UCSD-AML1 (cell line): ENCODE results near the gene PDE5A.

Experiments used
- DNase-seq: peaks from one replicate; lab custom pipeline; 2025; ENCODE audit not compliant: unreplicated experiment; lab: John Stamatoyannopoulos, UW

Gene PDE5A

DNA sequence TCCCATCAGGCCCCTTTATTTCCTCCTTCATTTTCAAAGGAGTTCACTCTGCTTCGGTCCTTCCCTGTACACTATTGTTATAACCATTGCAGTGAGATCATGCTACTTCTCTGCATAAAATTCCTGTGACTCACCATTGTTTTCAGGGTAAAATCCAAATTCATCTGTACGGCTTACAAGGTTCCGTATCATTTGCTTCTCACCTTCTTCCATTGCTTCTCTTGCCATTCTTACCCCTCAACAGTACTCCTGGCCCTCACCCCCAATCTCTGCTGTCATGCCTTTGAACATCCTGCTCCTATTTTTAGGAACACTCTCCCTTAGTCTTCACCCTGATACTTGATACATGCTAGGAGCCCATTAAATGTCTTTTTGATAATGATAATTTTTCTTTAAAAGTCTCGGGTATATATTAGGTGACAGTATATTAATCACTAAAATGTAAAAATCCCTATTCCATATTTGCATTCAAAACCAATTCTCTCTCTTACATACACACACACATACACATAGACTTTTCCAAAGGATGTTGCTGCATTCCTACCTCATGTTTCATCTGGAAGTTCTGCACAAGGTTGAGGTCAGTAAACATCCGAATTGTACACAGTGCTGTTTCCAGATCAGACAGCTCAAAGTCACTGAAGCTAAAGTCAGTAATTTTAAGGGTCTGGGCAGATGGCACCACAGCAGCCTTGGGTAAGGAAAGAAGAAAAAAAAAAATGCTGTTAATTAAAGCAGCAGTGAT lies 103.4 kb downstream of the PDE5A start:
- DNase-seq: no peak

- DNase-seq: no peak
These were observed 105.2 kb downstream of the PDE5A start for GRCh38 chr4:119523399-119523798.

GRCh38 chr4:119521268-119521667 lies 107.3 kb downstream of the PDE5A start:
- DNase-seq: no peak

GRCh38 chr4:119518915-119519410 lies 109.6 kb downstream of the PDE5A start:
- no peak for DNase-seq

DNA sequence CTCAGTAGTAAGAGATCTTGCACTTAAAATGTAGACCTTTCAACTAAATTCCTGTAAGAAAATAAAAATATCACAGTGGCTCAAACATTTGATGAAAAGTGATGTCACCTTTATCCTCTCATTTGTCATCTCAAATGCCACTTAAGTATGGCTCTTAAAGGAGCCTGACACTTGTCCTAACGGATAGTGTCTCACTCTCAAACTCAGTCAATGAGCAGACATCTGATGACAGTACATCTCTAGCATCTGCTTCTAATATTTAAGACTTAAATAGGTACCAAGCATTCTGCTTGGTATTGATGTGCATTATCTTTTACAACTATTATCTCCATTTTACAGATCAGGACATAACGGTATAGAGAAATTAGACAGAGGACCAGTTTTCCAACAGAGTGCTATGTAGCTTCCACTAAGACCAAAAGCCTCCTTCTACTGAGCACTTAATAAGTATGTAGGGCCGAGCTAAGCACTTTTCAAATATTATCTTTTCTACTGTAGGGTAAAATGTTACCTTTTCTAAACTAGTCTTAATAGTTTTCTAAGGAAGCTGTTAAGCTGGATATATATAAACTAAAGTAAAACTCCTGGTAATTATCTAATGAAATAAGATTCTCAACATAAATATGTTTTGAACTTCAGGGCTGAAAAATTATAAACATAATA lies 110.2 kb downstream of the PDE5A start:
- no peak for DNase-seq

GRCh38 chr4:119517361-119518229 lies 111.0 kb downstream of the PDE5A start:
- no peak for DNase-seq

DNA sequence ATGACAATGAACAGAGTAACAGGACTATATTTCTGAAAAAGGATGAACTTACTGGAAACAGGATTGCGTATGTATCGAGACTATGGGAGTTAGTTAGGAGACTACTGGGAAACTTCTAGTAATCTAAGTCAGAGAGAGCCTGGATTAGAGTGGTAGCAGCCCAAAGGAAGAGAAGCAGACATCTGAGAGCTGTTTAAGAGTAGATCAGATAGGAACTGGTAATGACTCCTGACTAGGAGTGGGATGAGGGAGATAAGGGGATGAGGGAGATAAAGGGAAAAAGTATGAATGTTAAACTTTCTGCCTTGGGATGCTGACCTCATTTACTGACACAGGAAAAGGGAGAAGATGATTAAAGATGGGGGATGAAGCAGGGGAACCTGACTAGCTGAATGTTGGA lies 116.2 kb downstream of the PDE5A start:
- no peak for DNase-seq

- DNase-seq: no peak
These were observed 118.0 kb downstream of the PDE5A start for GRCh38 chr4:119510395-119511149.

DNA sequence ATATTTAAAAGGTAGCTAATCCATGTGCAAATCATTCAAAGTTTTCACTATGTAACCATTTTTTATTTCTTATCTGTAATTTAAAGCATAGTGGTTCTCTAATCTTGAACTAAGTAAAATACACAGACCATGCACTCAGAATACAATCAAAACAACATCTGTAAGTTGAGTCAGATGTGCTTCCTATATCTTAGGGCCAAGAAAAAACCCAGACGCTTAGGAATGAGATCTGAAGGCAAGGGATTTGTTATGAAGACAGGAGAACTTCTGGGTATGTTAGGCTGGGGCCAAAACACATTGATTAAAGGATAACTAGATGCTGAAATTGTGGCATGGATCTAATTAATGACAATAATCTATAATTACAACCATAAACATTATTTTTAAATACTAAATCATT lies 120.3 kb downstream of the PDE5A start:
- no peak for DNase-seq

DNA sequence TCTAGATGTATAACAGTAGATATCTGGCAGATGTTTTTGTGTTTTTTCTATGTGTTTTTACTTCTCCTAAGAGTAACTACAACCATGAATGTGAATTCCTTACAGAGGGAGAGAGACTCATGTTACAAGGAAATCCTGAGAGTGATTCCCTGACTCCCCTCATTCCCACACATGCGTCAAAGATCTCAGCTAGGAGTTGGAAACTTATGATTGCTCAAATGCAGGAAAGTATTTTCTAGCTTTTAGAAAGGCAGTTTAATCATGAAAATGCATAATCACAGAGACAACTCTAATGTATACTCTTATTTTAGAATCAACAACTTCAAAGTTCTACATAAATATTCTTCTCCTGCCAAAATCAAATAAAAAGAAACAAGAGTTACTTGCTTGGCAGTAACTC lies 121.8 kb downstream of the PDE5A start:
- DNase-seq: no peak

DNA sequence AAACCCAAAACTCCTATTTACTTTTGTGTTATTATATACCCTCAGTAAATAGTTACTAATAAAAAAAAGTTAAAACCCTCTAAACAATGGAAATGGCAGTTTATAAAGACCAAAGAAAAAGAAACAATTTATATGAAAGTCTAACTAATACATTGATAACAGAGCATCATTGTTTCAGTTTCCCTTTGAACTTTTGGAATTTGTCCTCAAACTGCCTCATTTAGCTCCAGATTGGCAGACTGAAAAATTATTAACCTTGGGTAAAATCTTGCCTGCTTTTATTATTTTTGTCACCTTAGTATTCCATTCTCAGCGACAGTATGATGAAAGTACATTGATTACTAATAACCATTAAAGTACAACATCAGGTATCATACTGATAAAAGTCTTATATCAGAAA lies 124.0 kb downstream of the PDE5A start:
- DNase-seq: no peak

- no peak for DNase-seq
These were observed 126.9 kb downstream of the PDE5A start for GRCh38 chr4:119501740-119502139.

DNA sequence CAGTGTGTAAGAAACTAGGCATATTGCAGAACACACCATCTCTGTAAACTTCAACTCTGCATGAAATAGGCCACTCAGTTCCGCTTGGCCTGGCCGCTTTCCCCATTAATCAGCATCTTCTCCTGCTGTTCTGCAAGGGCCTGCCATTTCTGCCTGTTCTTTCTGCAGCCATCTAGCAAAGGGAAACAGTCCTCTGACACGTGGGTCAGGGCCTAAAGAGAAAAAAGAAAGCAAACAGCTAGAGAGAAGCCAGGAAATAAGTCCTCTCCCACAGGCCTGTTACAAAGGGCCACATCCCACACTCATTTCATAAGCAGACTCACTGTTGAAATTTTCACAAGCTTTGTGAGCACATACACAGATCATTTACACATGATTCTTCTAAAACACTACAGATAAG lies 130.1 kb downstream of the PDE5A start:
- peak; percentile 6 for DNase-seq

- DNase-seq: no peak
These were observed 134.7 kb downstream of the PDE5A start for GRCh38 chr4:119493886-119494285.

DNA sequence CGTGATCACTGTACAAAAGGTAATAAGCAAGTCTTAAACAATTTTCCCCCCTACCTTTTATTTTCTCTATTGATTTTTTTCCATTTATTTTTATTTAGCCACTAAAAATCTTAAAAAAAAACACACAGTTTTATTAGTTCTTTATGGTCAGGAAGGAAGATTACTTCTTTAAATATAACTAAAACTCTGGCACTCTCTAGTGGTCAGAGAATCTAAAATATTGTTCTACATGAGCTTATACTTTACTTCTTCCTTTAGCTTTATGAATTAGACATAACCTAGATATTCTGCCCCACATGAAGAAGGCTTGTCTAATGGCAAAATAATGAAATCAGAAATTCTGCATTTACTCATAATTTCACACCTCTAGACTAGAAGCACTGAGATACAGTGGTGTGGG lies 135.2 kb downstream of the PDE5A start:
- no peak for DNase-seq

DNA sequence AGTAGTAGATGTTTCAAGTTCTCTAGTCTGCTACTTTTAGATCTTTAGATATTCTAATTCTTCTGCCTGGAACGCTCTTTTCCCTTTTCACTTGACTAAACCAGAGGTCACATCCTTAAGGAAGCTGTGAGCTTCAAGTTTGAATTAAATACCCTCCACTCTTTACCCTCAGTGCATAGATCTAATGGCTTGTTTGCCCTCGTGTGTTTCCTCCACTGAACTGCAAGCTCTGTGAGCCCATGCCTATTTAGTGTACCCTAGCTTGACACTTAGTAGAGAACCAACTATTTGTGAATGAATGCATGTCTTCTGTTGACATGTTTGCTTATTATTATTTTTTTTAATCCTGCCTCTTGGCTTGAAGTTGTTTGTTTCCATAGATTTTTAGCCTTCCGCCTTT lies 138.3 kb downstream of the PDE5A start:
- DNase-seq: no peak

GRCh38 chr4:119489305-119489704 lies 139.3 kb downstream of the PDE5A start:
- DNase-seq: no peak

DNA sequence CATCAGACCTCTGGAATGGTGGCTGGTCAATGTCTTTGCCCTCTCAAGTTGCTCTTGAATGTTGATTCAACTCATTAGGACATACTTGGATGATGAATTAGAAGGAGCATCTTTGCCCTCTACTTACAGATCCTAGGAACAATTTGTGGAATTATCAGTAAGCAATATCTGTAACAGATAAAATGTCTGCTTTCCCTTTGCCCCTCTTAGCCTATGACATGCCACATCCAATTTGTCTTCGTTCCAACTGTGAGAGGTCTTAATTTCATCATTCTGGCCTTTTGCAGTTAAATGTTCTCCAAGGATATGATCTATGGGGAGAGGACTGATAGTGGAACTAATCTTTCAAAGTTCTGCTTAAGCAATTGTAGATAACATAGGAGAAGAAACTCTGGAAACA lies 148.3 kb downstream of the PDE5A start:
- no peak for DNase-seq

GRCh38 chr4:119479835-119480234 lies 148.8 kb downstream of the PDE5A start:
- no peak for DNase-seq

DNA sequence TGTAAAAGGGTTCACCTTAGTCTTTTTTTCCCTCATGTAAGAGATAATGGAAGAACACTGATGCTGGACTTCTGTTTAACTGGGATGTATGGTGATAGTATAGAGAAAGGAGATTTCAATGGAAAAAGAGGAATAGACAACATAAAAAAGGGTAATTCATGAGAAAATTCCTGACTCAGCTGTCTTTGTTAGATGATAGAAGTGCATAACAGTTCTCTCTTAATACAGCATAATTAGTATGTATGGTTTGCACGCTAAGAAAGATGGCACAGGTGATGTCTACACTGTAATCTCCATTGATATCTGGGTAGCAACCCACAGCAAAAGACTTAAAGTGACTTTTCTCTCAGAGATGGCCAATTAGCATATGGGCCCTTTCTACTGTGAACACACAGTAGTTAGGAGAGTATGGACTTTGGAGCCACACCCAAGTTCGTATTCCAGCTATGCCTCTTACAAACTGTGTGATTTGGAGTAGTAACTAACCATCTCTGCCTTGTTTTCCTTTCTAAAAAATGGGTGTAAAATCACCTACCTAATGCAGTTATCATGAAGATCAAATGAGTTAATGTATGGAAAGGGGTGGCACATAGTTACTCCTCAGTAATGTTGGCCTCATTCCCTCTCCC lies 149.3 kb downstream of the PDE5A start:
- no peak for DNase-seq
